Naive thymus-derived CD8-positive, alpha-beta T cell (primary cell): ENCODE data around the gene C19orf38. TPM values are rescaled to one million over a fixed set of nuclear protein-coding genes. Genes with fewer than 3 reads are reported as not detected.

Source experiments
- ATAC-seq, 2 donors: fragments of 150-1000 bp; cut with Tn5 transposase in 1 of 2; sonication (Bioruptor Pico), chemical (Tn5 transposase) in 1 of 2; 1 replicate in 1 of 2; 2 replicates in 1 of 2; pipeline ENCODE4 v1.10.0; 2021; ENCODE audit warnings: mild to moderate bottlenecking in 2 of 2, moderate library complexity in 2 of 2
- POLR2A ChIA-PET: fragments of 350-600 bp; sonication (Branson Sonifier 250); formaldehyde crosslinking; loops from one replicate; lab custom pipeline; 2021; ENCODE audit warnings: antibody characterized with exemption; lab: Charles Lee
- DNase-seq, 10 donors: peaks; one replicate each; pipeline versions ENCODE4 v3.0.0 to v3.0.0-alpha.2; 2020 to 2022
- H3K27ac Mint-ChIP-seq, 10 donors: one replicate each; pipeline ENCODE4 v1.8.0; 2020 to 2022; ENCODE audit warnings: mild to moderate bottlenecking in 10 of 10, mixed read lengths in 10 of 10, moderate library complexity in 4 of 10, inconsistent platforms in 1 of 10
- H3K27me3 Mint-ChIP-seq, 5 donors: one replicate each; pipeline ENCODE4 v1.8.0; 2021 to 2022; ENCODE audit warnings: mixed read lengths in 5 of 5
- H3K36me3 Mint-ChIP-seq, 3 donors: one replicate each; pipeline ENCODE4 v1.8.0; 2020 to 2022; ENCODE audit warnings: mixed read lengths in 3 of 3, mild to moderate bottlenecking in 2 of 3, inconsistent platforms in 1 of 3
- H3K4me1 Mint-ChIP-seq, 4 donors: one replicate each; pipeline ENCODE4 v1.8.0; 2021 to 2022; ENCODE audit warnings: mixed read lengths in 4 of 4
- H3K4me3 Mint-ChIP-seq, 10 donors: one replicate each; pipeline ENCODE4 v1.8.0; 2020 to 2022; ENCODE audit warnings: mild to moderate bottlenecking in 10 of 10, mixed read lengths in 10 of 10, moderate library complexity in 6 of 10, inconsistent platforms in 1 of 10
- H3K9me3 Mint-ChIP-seq, 9 donors: one replicate each; pipeline ENCODE4 v1.8.0; 2020 to 2022; ENCODE audit warnings: mixed read lengths in 9 of 9, mild to moderate bottlenecking in 3 of 9, inconsistent platforms in 1 of 9, moderate library complexity in 1 of 9
- polyA plus RNA-seq, 3 donors: library from polyadenylated mRNA; unstranded; fragments of 300-500 nt; fragmentation: Illumina TruSeq; gene quantifications; one replicate each; pipeline ENCODE4 v1.2.3, GENCODE V29; 2021
- total RNA-seq, 8 experiments: library from RNA in 2 of 8; stranded (reverse) in 2 of 8; gene quantifications; one replicate each; pipeline ENCODE4 v1.2.3 and lab custom pipeline; 2021 to 2026

The C19orf38 gene
- total and polyA plus RNA-seq, 5 experiments from 2014 or later: 0.17 to 0.60 (median 0.41) TPM; not detected in 2

- ATAC-seq: no peak
These were observed 33.1 kb upstream of the C19orf38 start for GRCh38 chr19:10815007-10815536.

GRCh38 chr19:10815969-10816644 lies 32.1 kb upstream of the C19orf38 start:
- Mint-ChIP-seq H3K36me3 (peaks cover 6 to 46% (median 11%) of the 10 kb centered on the region in 3 donors), H3K9me3 (no peaks in the 10 kb centered on the region), H3K27ac (peak overlapping the region in 2 of 10 donors; percentile 25 to 48)

More at GRCh38 chr19:10815007-10815536, 33.1 kb upstream of the C19orf38 start:
- Mint-ChIP-seq H3K27me3 (no peaks in the 10 kb centered on the region), H3K27ac (peak overlapping the region in 5 of 10 donors; percentile 14 to 88 (median 27)), H3K4me3 (peak overlapping the region in 1 of 10 donors; percentile 30), H3K9me3 (no peaks in the 10 kb centered on the region), H3K4me1 (peaks cover 2 to 24% (median 4%) of the 10 kb centered on the region in 4 donors), H3K36me3 (peaks cover under 1 to 38% (median 6%) of the 10 kb centered on the region in 3 donors)
- POLR2A ChIA-PET: interaction anchor here (0.5 kb wide), 1 partner anchor 28 kb away, joined by 3 read pairs; no protein-coding TSS in a partner anchor
- no peak for DNase-seq

GRCh38 chr19:10816691-10817090 lies 31.5 kb upstream of the C19orf38 start:
- H3K4me3 Mint-ChIP-seq: no peak overlapping the region
- peak overlapping the region in 3 of 10 donors; percentile 25 to 56 (median 48) for H3K27ac Mint-ChIP-seq
- peaks cover 6 to 23% (median 8%) of the 10 kb centered on the region in 4 donors for H3K4me1 Mint-ChIP-seq
- H3K9me3 Mint-ChIP-seq: no peaks in the 10 kb centered on the region
- H3K36me3 Mint-ChIP-seq: peaks cover 6 to 48% (median 13%) of the 10 kb centered on the region in 3 donors
- POLR2A ChIA-PET: interaction anchor here (0.5 kb wide), 1 partner anchor 198 kb away, joined by 5 read pairs; no protein-coding TSS in a partner anchor
- no peak for DNase-seq
- H3K27me3 Mint-ChIP-seq: no peaks in the 10 kb centered on the region
- no peak for ATAC-seq

More at GRCh38 chr19:10815969-10816644, 32.1 kb upstream of the C19orf38 start:
- no peak overlapping the region for H3K4me3 Mint-ChIP-seq
- POLR2A ChIA-PET: interaction anchor here (0.5 kb wide), 1 partner anchor 197 kb away, joined by 5 read pairs; no protein-coding TSS in a partner anchor
- H3K27me3 Mint-ChIP-seq: no peaks in the 10 kb centered on the region
- no peak for ATAC-seq
- no peak for DNase-seq
- H3K4me1 Mint-ChIP-seq: peaks cover 6 to 23% (median 8%) of the 10 kb centered on the region in 4 donors

- H3K4me1 Mint-ChIP-seq: peaks cover 6 to 20% (median 8%) of the 10 kb centered on the region in 4 donors
- H3K4me3 Mint-ChIP-seq: no peak overlapping the region
- ATAC-seq: no peak
- no peaks in the 10 kb centered on the region for H3K9me3 Mint-ChIP-seq
- no peak for DNase-seq
- peak overlapping the region in 4 of 10 donors; percentile 1 to 78 (median 37) for H3K27ac Mint-ChIP-seq
- H3K36me3 Mint-ChIP-seq: peaks cover 6 to 51% (median 13%) of the 10 kb centered on the region in 3 donors
- POLR2A ChIA-PET: interaction anchor here (1.6 kb wide), 1 partner anchor 19 kb away, joined by 5 read pairs; the partner anchor contains the start of gene TMED1
- H3K27me3 Mint-ChIP-seq: no peaks in the 10 kb centered on the region
These were observed 30.8 kb upstream of the C19orf38 start for GRCh38 chr19:10817291-10818038.

GRCh38 chr19:10818301-10819123 lies 29.7 kb upstream of the C19orf38 start:
- Mint-ChIP-seq H3K27ac (peak overlapping the region in 1 of 10 donors; percentile 45), H3K4me3 (no peak overlapping the region), H3K27me3 (no peaks in the 10 kb centered on the region), H3K9me3 (no peaks in the 10 kb centered on the region), H3K36me3 (peaks cover 6 to 45% (median 13%) of the 10 kb centered on the region in 3 donors), H3K4me1 (peaks cover 4 to 14% (median 6%) of the 10 kb centered on the region in 4 donors)
- ATAC-seq (no peak), DNase-seq (no peak)
- POLR2A ChIA-PET: interaction anchor here (0.5 to 1.6 kb wide), 3 partner anchors 12 to 395 kb away, joined by 3 to 5 read pairs (median 3); partner anchors contain the start of gene TMED1

GRCh38 chr19:10819124-10820060 lies 28.8 kb upstream of the C19orf38 start:
- Mint-ChIP-seq H3K9me3 (no peaks in the 10 kb centered on the region), H3K27me3 (no peaks in the 10 kb centered on the region), H3K27ac (peak overlapping the region in 6 of 10 donors; percentile 7 to 91 (median 72)), H3K36me3 (peaks cover 6 to 45% (median 13%) of the 10 kb centered on the region in 3 donors), H3K4me3 (no peak overlapping the region), H3K4me1 (peaks cover 4 to 9% (median 6%) of the 10 kb centered on the region in 4 donors)
- no peak for ATAC-seq
- no peak for DNase-seq
- POLR2A ChIA-PET: interaction anchor here (0.5 to 1.6 kb wide), 3 partner anchors 13 to 396 kb away, joined by 3 to 5 read pairs (median 3); partner anchors contain the start of gene TMED1

- peaks cover 2 to 8% (median 4%) of the 10 kb centered on the region in 4 donors for H3K4me1 Mint-ChIP-seq
- H3K4me3 Mint-ChIP-seq: peak overlapping the region in 1 of 10 donors; percentile 8
- peak; percentile 38 to 39 for ATAC-seq
- H3K27me3 Mint-ChIP-seq: no peaks in the 10 kb centered on the region
- POLR2A ChIA-PET: interaction anchor here (1.1 kb wide), 1 partner anchor 16 kb away, joined by 4 read pairs; the partner anchor contains the start of gene TMED1
- no peaks in the 10 kb centered on the region for H3K9me3 Mint-ChIP-seq
- H3K36me3 Mint-ChIP-seq: peaks cover 6 to 47% (median 13%) of the 10 kb centered on the region in 3 donors
- no peak for DNase-seq
- H3K27ac Mint-ChIP-seq: peak overlapping the region in 9 of 10 donors; percentile 7 to 91 (median 74)
These were observed 28.0 kb upstream of the C19orf38 start for GRCh38 chr19:10820173-10820572.

GRCh38 chr19:10823690-10824089 lies 24.5 kb upstream of the C19orf38 start:
- POLR2A ChIA-PET: interaction anchor here (1.1 kb wide), 1 partner anchor 12 kb away, joined by 3 read pairs; the partner anchor contains the start of gene TMED1
- DNase-seq: no peak
- H3K27ac Mint-ChIP-seq: peak overlapping the region in 4 of 10 donors; percentile 10 to 69 (median 26)
- H3K4me3 Mint-ChIP-seq: no peak overlapping the region
- no peaks in the 10 kb centered on the region for H3K27me3 Mint-ChIP-seq
- H3K4me1 Mint-ChIP-seq: peaks cover 2 to 8% (median 3%) of the 10 kb centered on the region in 4 donors
- ATAC-seq: no peak
- H3K9me3 Mint-ChIP-seq: no peaks in the 10 kb centered on the region
- peaks cover 6 to 71% (median 11%) of the 10 kb centered on the region in 3 donors for H3K36me3 Mint-ChIP-seq

GRCh38 chr19:10826231-10826630 lies 22.0 kb upstream of the C19orf38 start:
- Mint-ChIP-seq H3K27ac (peak overlapping the region in 2 of 10 donors; percentile 9 to 14), H3K9me3 (no peaks in the 10 kb centered on the region), H3K36me3 (peaks cover 0 to 60% (median under 1%) of the 10 kb centered on the region in 3 donors), H3K27me3 (no peaks in the 10 kb centered on the region), H3K4me3 (no peak overlapping the region), H3K4me1 (no peaks in the 10 kb centered on the region)
- POLR2A ChIA-PET: interaction anchor here (0.6 to 1.3 kb wide), 2 partner anchors 10 to 86 kb away, joined by 3 to 5 read pairs; partner anchors contain the start of gene TMED1
- DNase-seq (no peak), ATAC-seq (no peak)

- H3K4me1 Mint-ChIP-seq: no peaks in the 10 kb centered on the region
- H3K27ac Mint-ChIP-seq: peak overlapping the region in 1 of 10 donors; percentile 24
- H3K9me3 Mint-ChIP-seq: no peaks in the 10 kb centered on the region
- POLR2A ChIA-PET: interaction anchor here (1.3 kb wide), 1 partner anchor 9 kb away, joined by 5 read pairs; the partner anchor contains the start of gene TMED1
- ATAC-seq (no peak), DNase-seq (no peak)
- H3K4me3 Mint-ChIP-seq: no peak overlapping the region
- H3K27me3 Mint-ChIP-seq: no peaks in the 10 kb centered on the region
- H3K36me3 Mint-ChIP-seq: peaks cover 0 to 58% (median 0%) of the 10 kb centered on the region in 3 donors
These were observed 21.4 kb upstream of the C19orf38 start for GRCh38 chr19:10826846-10827245.
